ENCODE measurements around the gene HSD17B3.
"Not testable (repeated sequence)": the region's sequence is repeated elsewhere in the genome, so short reads cannot be mapped to it uniquely, and the experiment has no call there.

Gene HSD17B3

GRCh38 chr9:96302021-96302420 lies at the start of gene HSD17B3:
TSS of gene HSD17B3 (minus strand) at chr9:96302176. CDS start at chr9:96302104, 72 bp downstream.
- DNase-seq (ENCODE audit: low spot score): no peak

GRCh38 chr9:96350866-96351265 lies 48.9 kb upstream of the HSD17B3 start:
- no peak for DNase-seq (ENCODE audit: low spot score)

- no peak for DNase-seq (ENCODE audit: low spot score)
Measured at GRCh38 chr9:96348261-96348660, 46.3 kb upstream of the HSD17B3 start.

- DNase-seq (ENCODE audit: low spot score): no peak
Measured at GRCh38 chr9:96345551-96345950, 43.6 kb upstream of the HSD17B3 start.

GRCh38 chr9:96344458-96345180 lies 42.6 kb upstream of the HSD17B3 start:
- DNase-seq (ENCODE audit: low spot score): peak; percentile 92

GRCh38 chr9:96343515-96344360 lies 41.8 kb upstream of the HSD17B3 start:
- no peak for DNase-seq (ENCODE audit: low spot score)

GRCh38 chr9:96342571-96343245 lies 40.7 kb upstream of the HSD17B3 start:
- DNase-seq (ENCODE audit: low spot score): no peak

- DNase-seq (ENCODE audit: low spot score): no peak
Measured at GRCh38 chr9:96340707-96341106, 38.7 kb upstream of the HSD17B3 start.

GRCh38 chr9:96338299-96338698 lies 36.3 kb upstream of the HSD17B3 start:
- no peak for DNase-seq (ENCODE audit: low spot score)

- DNase-seq (ENCODE audit: low spot score): no peak
Measured at GRCh38 chr9:96333958-96334357, 32.0 kb upstream of the HSD17B3 start.

- DNase-seq (ENCODE audit: low spot score): no peak
Measured at GRCh38 chr9:96331236-96331947, 29.4 kb upstream of the HSD17B3 start.

GRCh38 chr9:96327694-96328352 lies 25.8 kb upstream of the HSD17B3 start:
- DNase-seq (ENCODE audit: low spot score): peak; percentile 67

GRCh38 chr9:96323169-96323568 lies 21.2 kb upstream of the HSD17B3 start:
- DNase-seq (ENCODE audit: low spot score): no peak

GRCh38 chr9:96322736-96323135 lies 20.8 kb upstream of the HSD17B3 start:
- not testable (repeated sequence) for DNase-seq (ENCODE audit: low spot score)

- not testable (repeated sequence) for DNase-seq (ENCODE audit: low spot score)
Measured at GRCh38 chr9:96322210-96322609, 20.2 kb upstream of the HSD17B3 start.

GRCh38 chr9:96321515-96321914 lies 19.5 kb upstream of the HSD17B3 start:
- no peak for DNase-seq (ENCODE audit: low spot score)

GRCh38 chr9:96320749-96321280 lies 18.8 kb upstream of the HSD17B3 start:
- no peak for DNase-seq (ENCODE audit: low spot score)

GRCh38 chr9:96318921-96319565 lies 17.1 kb upstream of the HSD17B3 start:
- DNase-seq (ENCODE audit: low spot score): no peak

- DNase-seq (ENCODE audit: low spot score): peak; percentile 79
Measured at GRCh38 chr9:96317335-96317980, 15.5 kb upstream of the HSD17B3 start.

- no peak for DNase-seq (ENCODE audit: low spot score)
Measured at GRCh38 chr9:96309850-96310249, 7.9 kb upstream of the HSD17B3 start.

Data from AG08395 (cell line).